ENCODE results near the gene TMPRSS4.

- no peak for TF ChIP-seq CTCF (IDR thresholded peaks at IDR 0.05; ENCODE audit: low read depth, low read length)
- no peak for TF ChIP-seq POLR2A (IDR thresholded peaks at IDR 0.05; ENCODE audit: extremely low read depth, insufficient read length)
- TF ChIP-seq MAX (IDR thresholded peaks at IDR 0.05; ENCODE audit: low read depth, low read length) = no peak
Observed at GRCh38 chr11:118149493-118149892, 72.6 kb downstream of the TMPRSS4 start.
